PFSK-1 (cell line): ENCODE results near the gene TMEM175.

ENCODE experiments used
- FOXP2 ChIP-seq: optimal IDR thresholded peaks from 2 replicates; pipeline ENCODE3; 2011; ENCODE audit warnings: borderline replicate concordance, control low read depth, inconsistent platforms; ENCODE audit not compliant: insufficient read depth; ENCODE audit errors: extremely low read length, extremely low read depth
- POLR2AphosphoS5 ChIP-seq: IDR thresholded peaks from 2 replicates; pipeline ENCODE4 v1.6.1; 2012; ENCODE audit warnings: low read depth, mild to moderate bottlenecking, control low read depth, low read length, moderate library complexity
- SIN3A ChIP-seq: IDR thresholded peaks from 2 replicates; pipeline ENCODE4 v1.6.1; 2012; ENCODE audit warnings: mild to moderate bottlenecking, low read length, moderate library complexity, borderline replicate concordance; ENCODE audit not compliant: insufficient read depth
- TAF1 ChIP-seq: IDR thresholded peaks from 2 replicates; pipeline ENCODE4 v1.6.1; 2012; ENCODE audit warnings: low read length, control low read depth, borderline replicate concordance; ENCODE audit not compliant: insufficient read depth
- TF ChIP-seq, protein P1 (sequence below), 2 experiments: IDR thresholded peaks; 2 replicates each; pipeline versions ENCODE4 v1.6.1 to v1.8.0; 2011 to 2012; ENCODE audit warnings: low read depth in 2 of 2, low read length in 2 of 2, control low read depth in 1 of 2, inconsistent platforms in 1 of 2, mild to moderate bottlenecking in 1 of 2, moderate library complexity in 1 of 2; ENCODE audit not compliant: insufficient read depth in 1 of 2

The TMEM175 gene

DNA sequence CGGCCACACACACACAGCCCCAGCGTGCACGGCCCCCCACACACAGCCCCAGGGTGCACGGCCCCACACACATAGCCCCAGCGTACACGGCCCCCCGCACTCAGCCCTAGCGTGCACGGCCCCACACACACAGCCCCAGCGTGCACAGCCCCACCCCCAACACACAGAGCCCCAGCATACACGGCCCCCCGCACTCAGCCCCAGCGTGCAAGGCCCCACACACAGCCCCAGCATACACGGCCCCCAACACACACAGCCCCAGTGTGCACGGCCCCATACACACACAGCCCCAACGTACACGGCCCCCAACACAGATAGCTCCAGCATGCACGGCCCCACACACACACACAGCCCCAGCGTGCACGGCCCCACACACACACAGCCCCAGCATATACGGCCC is 17.7 kb upstream of the TMEM175 start:
- TF ChIP-seq POLR2AphosphoS5 (no peak), TAF1 (no peak)

DNA sequence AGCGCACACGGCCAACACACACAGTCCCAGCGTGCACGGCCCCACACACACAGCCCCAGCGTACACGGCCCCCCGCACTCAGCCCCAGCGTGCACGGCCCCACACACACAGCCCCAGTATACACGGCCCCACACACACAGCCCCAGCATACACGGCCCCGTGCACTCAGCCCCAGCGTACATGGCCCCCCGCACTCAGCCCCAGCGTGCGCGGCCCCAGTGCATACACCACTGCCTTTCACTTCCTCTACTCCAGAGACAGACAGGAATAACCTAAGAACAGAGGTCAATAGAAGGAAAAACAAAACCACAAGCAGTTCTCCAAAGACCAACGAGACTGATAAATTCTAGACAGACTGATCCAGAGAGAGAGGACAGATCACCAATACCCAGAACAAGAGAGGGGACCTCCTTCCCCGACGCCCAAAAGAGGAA is 17.2 kb upstream of the TMEM175 start:
- TF ChIP-seq, protein P1, sequence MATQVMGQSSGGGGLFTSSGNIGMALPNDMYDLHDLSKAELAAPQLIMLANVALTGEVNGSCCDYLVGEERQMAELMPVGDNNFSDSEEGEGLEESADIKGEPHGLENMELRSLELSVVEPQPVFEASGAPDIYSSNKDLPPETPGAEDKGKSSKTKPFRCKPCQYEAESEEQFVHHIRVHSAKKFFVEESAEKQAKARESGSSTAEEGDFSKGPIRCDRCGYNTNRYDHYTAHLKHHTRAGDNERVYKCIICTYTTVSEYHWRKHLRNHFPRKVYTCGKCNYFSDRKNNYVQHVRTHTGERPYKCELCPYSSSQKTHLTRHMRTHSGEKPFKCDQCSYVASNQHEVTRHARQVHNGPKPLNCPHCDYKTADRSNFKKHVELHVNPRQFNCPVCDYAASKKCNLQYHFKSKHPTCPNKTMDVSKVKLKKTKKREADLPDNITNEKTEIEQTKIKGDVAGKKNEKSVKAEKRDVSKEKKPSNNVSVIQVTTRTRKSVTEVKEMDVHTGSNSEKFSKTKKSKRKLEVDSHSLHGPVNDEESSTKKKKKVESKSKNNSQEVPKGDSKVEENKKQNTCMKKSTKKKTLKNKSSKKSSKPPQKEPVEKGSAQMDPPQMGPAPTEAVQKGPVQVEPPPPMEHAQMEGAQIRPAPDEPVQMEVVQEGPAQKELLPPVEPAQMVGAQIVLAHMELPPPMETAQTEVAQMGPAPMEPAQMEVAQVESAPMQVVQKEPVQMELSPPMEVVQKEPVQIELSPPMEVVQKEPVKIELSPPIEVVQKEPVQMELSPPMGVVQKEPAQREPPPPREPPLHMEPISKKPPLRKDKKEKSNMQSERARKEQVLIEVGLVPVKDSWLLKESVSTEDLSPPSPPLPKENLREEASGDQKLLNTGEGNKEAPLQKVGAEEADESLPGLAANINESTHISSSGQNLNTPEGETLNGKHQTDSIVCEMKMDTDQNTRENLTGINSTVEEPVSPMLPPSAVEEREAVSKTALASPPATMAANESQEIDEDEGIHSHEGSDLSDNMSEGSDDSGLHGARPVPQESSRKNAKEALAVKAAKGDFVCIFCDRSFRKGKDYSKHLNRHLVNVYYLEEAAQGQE (IDR thresholded peaks at IDR 0.05; ENCODE audit: insufficient read depth in 1 of 2, low read depth in 2 of 2, low read length in 2 of 2), result no peak
- no peak for TF ChIP-seq POLR2AphosphoS5

DNA sequence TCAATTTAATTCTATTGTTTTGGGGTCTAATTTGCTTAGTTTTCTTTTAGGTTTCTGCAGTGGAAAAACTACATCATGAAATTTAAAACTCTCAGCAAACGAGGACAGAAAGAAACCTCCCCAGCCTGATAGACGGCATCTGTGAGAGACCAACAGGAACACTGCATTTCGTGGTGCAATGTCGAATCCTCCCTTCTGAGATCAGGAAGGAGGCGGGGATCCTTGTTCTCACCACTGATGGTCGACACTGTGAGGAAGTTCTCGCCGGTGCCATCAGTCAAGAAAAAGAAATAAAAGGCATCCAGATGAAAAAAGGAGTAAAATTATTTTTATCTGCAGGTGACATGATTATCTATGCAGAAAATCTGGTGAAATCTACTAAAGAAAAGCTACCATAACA is 16.7 kb upstream of the TMEM175 start:
- no peak for TF ChIP-seq TAF1
- TF ChIP-seq POLR2AphosphoS5, result no peak
- TF ChIP-seq, protein P1 (IDR thresholded peaks at IDR 0.05; ENCODE audit: insufficient read depth in 1 of 2, low read depth in 2 of 2, low read length in 2 of 2), result no peak
- TF ChIP-seq FOXP2, result no peak
- no peak for TF ChIP-seq SIN3A

DNA sequence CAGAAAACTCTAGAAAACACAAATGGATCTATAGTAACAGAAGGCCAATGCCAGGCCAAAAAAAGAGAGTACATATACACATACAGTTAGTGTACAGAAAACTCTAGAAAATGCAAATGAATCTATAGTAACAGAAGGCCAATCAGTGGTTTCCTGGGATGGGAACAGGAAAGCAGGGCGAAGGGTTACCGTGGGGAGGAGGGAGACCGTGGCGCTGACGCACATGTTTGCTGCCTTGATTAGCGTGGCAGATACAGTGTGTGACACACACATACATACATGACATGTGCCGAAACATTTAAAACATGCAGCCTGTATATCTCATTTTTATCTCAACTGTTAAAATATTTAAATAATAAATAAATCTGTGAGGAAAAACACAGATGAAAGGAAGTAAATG is 14.8 kb upstream of the TMEM175 start:
- TF ChIP-seq, protein P1 (IDR thresholded peaks at IDR 0.05; ENCODE audit: insufficient read depth in 1 of 2, low read depth in 2 of 2, low read length in 2 of 2), result no peak
- TF ChIP-seq TAF1 (no peak), SIN3A (no peak), FOXP2 (no peak), POLR2AphosphoS5 (no peak)

DNA sequence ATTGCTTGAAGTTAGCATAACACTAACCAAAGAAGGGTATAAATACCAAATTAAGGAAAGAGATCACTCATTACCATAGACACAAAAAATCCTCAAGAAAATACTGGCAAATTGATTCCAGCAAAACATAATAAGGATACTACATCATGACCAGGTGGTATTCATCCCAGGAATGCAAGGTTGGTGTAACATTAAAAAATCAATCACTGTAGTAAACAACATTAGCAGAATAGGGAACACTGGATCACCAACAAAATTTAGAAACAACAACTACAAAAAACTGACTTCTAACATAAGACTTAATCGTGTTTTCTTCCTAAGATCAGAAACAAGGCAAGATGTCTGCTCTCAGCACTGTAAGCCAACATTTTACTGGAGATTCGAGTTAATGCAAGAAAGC is 14.3 kb upstream of the TMEM175 start:
- TF ChIP-seq POLR2AphosphoS5, result no peak
- no peak for TF ChIP-seq SIN3A
- no peak for TF ChIP-seq TAF1
- TF ChIP-seq, protein P1 (IDR thresholded peaks at IDR 0.05; ENCODE audit: insufficient read depth in 1 of 2, low read depth in 2 of 2, low read length in 2 of 2), result no peak

DNA sequence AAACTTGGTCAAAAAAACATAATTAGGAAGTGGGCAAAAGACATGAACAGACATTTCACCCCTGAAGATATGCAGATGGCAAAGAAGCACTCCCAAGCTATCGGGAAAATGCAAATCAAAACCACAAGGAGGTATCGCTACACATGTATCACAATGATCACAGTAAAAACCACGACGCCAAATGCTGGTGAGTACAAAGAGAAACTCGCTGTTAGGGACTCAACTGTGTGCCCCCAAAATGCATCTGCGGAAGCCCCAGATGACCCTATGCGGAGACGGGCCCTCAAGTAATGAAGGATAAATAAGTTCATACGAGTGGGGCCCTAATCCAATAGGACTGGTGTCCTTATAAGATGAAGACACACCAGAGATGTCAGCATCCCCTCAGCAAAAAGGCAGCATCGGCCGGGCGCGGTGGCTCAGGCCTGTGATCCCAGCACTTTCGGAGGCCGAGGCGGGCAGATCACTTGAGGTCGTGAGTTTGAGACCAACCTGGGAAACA is 10.4 kb upstream of the TMEM175 start:
- no peak for TF ChIP-seq FOXP2
- no peak for TF ChIP-seq TAF1
- no peak for TF ChIP-seq SIN3A
- TF ChIP-seq, protein P1 (IDR thresholded peaks at IDR 0.05; ENCODE audit: insufficient read depth in 1 of 2, low read depth in 2 of 2, low read length in 2 of 2), result no peak
- TF ChIP-seq POLR2AphosphoS5, result no peak
